Ishikawa (cell line): ENCODE results near the gene MCF2L2.

Experiments used
- CEBPB ChIP-seq: IDR thresholded peaks from 2 replicates; pipeline ENCODE4 v1.6.1; 2012
- CREB1 ChIP-seq: IDR thresholded peaks from 2 replicates; pipeline ENCODE4 v1.6.1; 2012; ENCODE audit warnings: low read depth
- EGR1 ChIP-seq: IDR thresholded peaks from 2 replicates; pipeline ENCODE4 v1.6.1; 2012
- EP300 ChIP-seq: IDR thresholded peaks from 2 replicates; pipeline ENCODE4 v1.6.1; 2012; ENCODE audit warnings: borderline replicate concordance
- FOXM1 ChIP-seq: IDR thresholded peaks from 2 replicates; pipeline ENCODE4 v1.6.1; 2012; ENCODE audit warnings: low read depth, borderline replicate concordance
- NFIC ChIP-seq: IDR thresholded peaks from 2 replicates; pipeline ENCODE4 v1.6.1; 2012
- RAD21 ChIP-seq: IDR thresholded peaks from 2 replicates; pipeline ENCODE4 v1.6.1; 2012; ENCODE audit warnings: low read depth
- TAF1 ChIP-seq: IDR thresholded peaks from 2 replicates; pipeline ENCODE4 v1.6.1; 2012; ENCODE audit warnings: low read depth, mild to moderate bottlenecking
- TCF12 ChIP-seq: IDR thresholded peaks from 2 replicates; pipeline ENCODE4 v1.6.1; 2012; ENCODE audit warnings: low read depth
- TEAD4 ChIP-seq: IDR thresholded peaks from 2 replicates; pipeline ENCODE4 v1.6.1; 2012
- USF1 ChIP-seq: IDR thresholded peaks from 2 replicates; pipeline ENCODE4 v1.6.1; 2012
- YY1 ChIP-seq: IDR thresholded peaks from 2 replicates; pipeline ENCODE4 v1.6.1; 2012; ENCODE audit warnings: low read depth
- ZBTB7A ChIP-seq: IDR thresholded peaks from 2 replicates; pipeline ENCODE4 v1.6.1; 2012; ENCODE audit warnings: low read depth
- TF ChIP-seq, protein P1 (sequence below): IDR thresholded peaks from 2 replicates; pipeline ENCODE4 v1.6.1; 2012
- TF ChIP-seq, protein P2 (sequence below): IDR thresholded peaks from 2 replicates; pipeline ENCODE4 v1.6.1; 2012; ENCODE audit warnings: low read depth, mild to moderate bottlenecking

Gene MCF2L2

GRCh38 chr3:183275937-183276336 is 152.5 kb downstream of the MCF2L2 start:
- TF ChIP-seq, protein P1, sequence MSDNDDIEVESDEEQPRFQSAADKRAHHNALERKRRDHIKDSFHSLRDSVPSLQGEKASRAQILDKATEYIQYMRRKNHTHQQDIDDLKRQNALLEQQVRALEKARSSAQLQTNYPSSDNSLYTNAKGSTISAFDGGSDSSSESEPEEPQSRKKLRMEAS: no peak
- TF ChIP-seq ZBTB7A (no peak), CREB1 (no peak), YY1 (no peak), EGR1 (no peak), CEBPB (no peak)

DNA sequence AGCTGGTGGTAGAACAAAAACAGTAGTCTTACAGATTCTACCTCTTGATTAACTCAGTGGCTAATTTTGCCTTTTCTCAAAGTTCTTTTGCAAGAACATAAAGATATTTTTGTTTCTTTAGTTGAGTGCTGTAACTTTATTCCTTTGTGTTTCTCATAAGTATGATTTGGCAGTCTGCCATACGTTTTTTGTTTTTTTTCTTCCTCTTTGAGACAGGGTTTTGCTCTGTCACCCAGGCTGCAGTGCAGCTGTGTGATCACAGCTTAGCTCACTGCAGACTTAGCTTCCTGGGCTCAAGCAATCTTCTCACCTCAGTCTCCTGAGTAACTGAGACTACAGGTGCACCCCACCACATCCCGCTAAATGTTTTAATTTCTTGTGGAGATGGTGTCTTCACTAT is 153.0 kb downstream of the MCF2L2 start:
- TF ChIP-seq ZBTB7A (no peak), USF1 (no peak), NFIC (peak; percentile 78)

GRCh38 chr3:183274609-183275008 is 153.8 kb downstream of the MCF2L2 start:
- no peak for TF ChIP-seq TAF1
- TF ChIP-seq EGR1: no peak
- TF ChIP-seq NFIC: no peak
- no peak for TF ChIP-seq FOXM1
- TF ChIP-seq, protein P1: no peak
- TF ChIP-seq, protein P2, sequence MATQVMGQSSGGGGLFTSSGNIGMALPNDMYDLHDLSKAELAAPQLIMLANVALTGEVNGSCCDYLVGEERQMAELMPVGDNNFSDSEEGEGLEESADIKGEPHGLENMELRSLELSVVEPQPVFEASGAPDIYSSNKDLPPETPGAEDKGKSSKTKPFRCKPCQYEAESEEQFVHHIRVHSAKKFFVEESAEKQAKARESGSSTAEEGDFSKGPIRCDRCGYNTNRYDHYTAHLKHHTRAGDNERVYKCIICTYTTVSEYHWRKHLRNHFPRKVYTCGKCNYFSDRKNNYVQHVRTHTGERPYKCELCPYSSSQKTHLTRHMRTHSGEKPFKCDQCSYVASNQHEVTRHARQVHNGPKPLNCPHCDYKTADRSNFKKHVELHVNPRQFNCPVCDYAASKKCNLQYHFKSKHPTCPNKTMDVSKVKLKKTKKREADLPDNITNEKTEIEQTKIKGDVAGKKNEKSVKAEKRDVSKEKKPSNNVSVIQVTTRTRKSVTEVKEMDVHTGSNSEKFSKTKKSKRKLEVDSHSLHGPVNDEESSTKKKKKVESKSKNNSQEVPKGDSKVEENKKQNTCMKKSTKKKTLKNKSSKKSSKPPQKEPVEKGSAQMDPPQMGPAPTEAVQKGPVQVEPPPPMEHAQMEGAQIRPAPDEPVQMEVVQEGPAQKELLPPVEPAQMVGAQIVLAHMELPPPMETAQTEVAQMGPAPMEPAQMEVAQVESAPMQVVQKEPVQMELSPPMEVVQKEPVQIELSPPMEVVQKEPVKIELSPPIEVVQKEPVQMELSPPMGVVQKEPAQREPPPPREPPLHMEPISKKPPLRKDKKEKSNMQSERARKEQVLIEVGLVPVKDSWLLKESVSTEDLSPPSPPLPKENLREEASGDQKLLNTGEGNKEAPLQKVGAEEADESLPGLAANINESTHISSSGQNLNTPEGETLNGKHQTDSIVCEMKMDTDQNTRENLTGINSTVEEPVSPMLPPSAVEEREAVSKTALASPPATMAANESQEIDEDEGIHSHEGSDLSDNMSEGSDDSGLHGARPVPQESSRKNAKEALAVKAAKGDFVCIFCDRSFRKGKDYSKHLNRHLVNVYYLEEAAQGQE: no peak
- TF ChIP-seq USF1: no peak
- TF ChIP-seq CEBPB: no peak
- TF ChIP-seq RAD21: no peak
- no peak for TF ChIP-seq YY1
- no peak for TF ChIP-seq TCF12

- no peak for TF ChIP-seq YY1
- no peak for TF ChIP-seq NFIC
- TF ChIP-seq TEAD4: no peak
- TF ChIP-seq ZBTB7A: no peak
- TF ChIP-seq FOXM1: no peak
- no peak for TF ChIP-seq RAD21
- no peak for TF ChIP-seq TAF1
- TF ChIP-seq CEBPB: no peak
- no peak for TF ChIP-seq USF1
- TF ChIP-seq EP300: no peak
- TF ChIP-seq, protein P1: no peak
- TF ChIP-seq CREB1: no peak
- no peak for TF ChIP-seq TCF12
- TF ChIP-seq, protein P2: no peak
- TF ChIP-seq EGR1: no peak
Observed at GRCh38 chr3:183272791-183273190, 155.6 kb downstream of the MCF2L2 start.

- TF ChIP-seq YY1 (no peak), CREB1 (no peak), ZBTB7A (no peak), CEBPB (no peak), USF1 (no peak), RAD21 (no peak), FOXM1 (no peak), EP300 (no peak), NFIC (no peak), EGR1 (no peak), TCF12 (no peak), TAF1 (no peak), TEAD4 (no peak)
- TF ChIP-seq, protein P1: no peak
- TF ChIP-seq, protein P2: no peak
Observed at GRCh38 chr3:183272142-183272541, 156.3 kb downstream of the MCF2L2 start.
